ENCODE results near the gene FRMD3. TPM values are rescaled to one million over a fixed set of nuclear protein-coding genes. Genes with fewer than 3 reads are reported as not detected.

Gene FRMD3
- total and polyA plus RNA-seq, 8 donors, result 1.3 to 18.0 (median 4.1) TPM

- Histone ChIP-seq H3K4me3 (no peak overlapping the region), H3K9me3 (no peaks in the 10 kb centered on the region)
These were observed 117.7 kb downstream of the FRMD3 start for GRCh38 chr9:83420486-83420885.

GRCh38 chr9:83419961-83420360 lies 118.2 kb downstream of the FRMD3 start:
- intact Hi-C loops (cut with DNase I; ENCODE audit: low total_unique reads), result no loop called here
- 64 to 85% (median 76%) methylated on average over 4 of the region's 4 CpGs for whole genome bisulfite sequencing, 5 donors

More at GRCh38 chr9:83420486-83420885, 117.7 kb downstream of the FRMD3 start:
- DNase-seq, result no peak
- intact Hi-C loops (cut with DNase I; ENCODE audit: low total_unique reads), result no loop called here
- Histone ChIP-seq H3K36me3 (no peaks in the 10 kb centered on the region), H3K27me3 (no peaks in the 10 kb centered on the region), H3K27ac (no peak overlapping the region), H3K4me1 (peaks cover 0 to 15% (median 2%) of the 10 kb centered on the region in 4 donors)
- TF ChIP-seq POLR2A (IDR thresholded peaks at IDR 0.05), result no peak
- TF ChIP-seq EP300 (IDR thresholded peaks at IDR 0.05), result no peak
- no peak for TF ChIP-seq POLR2AphosphoS5 (IDR thresholded peaks at IDR 0.05)
- TF ChIP-seq CTCF (IDR thresholded peaks at IDR 0.05), result no peak
- WGBS, 5 donors, result 84 to 96% (median 88%) methylated on average over 3 of the region's 3 CpGs

GRCh38 chr9:83418283-83418682 lies 119.9 kb downstream of the FRMD3 start:
- TF ChIP-seq CTCF (IDR thresholded peaks at IDR 0.05), result no peak
- Histone ChIP-seq H3K9me3 (no peaks in the 10 kb centered on the region), H3K27ac (no peak overlapping the region), H3K36me3 (no peaks in the 10 kb centered on the region), H3K4me3 (no peak overlapping the region), H3K4me1 (no peaks in the 10 kb centered on the region), H3K27me3 (no peaks in the 10 kb centered on the region)
- no peak for DNase-seq
- WGBS, 5 donors, result 61 to 78% (median 65%) methylated on average over 1 of the region's 1 CpG
- intact Hi-C loops (cut with DNase I; ENCODE audit: low total_unique reads), result no loop called here

More at GRCh38 chr9:83419961-83420360, 118.2 kb downstream of the FRMD3 start:
- Histone ChIP-seq H3K36me3 (no peaks in the 10 kb centered on the region), H3K27ac (no peak overlapping the region), H3K4me3 (no peak overlapping the region), H3K4me1 (peaks cover 0 to 12% (median 2%) of the 10 kb centered on the region in 4 donors), H3K9me3 (no peaks in the 10 kb centered on the region), H3K27me3 (no peaks in the 10 kb centered on the region)
- TF ChIP-seq CTCF (IDR thresholded peaks at IDR 0.05) (no peak), POLR2A (IDR thresholded peaks at IDR 0.05) (no peak), EP300 (IDR thresholded peaks at IDR 0.05) (no peak), POLR2AphosphoS5 (IDR thresholded peaks at IDR 0.05) (no peak)
- DNase-seq, result no peak

GRCh38 chr9:83413367-83413766 lies 124.8 kb downstream of the FRMD3 start:
- Histone ChIP-seq H3K27ac (no peak overlapping the region), H3K4me1 (no peaks in the 10 kb centered on the region), H3K36me3 (no peaks in the 10 kb centered on the region), H3K27me3 (no peaks in the 10 kb centered on the region), H3K4me3 (no peak overlapping the region), H3K9me3 (no peaks in the 10 kb centered on the region)
- DNase-seq, result no peak
- intact Hi-C loops (cut with DNase I; ENCODE audit: low total_unique reads), result no loop called here
- 77 to 93% (median 92%) methylated on average over 4 of the region's 4 CpGs for WGBS, 5 donors
- no peak for TF ChIP-seq CTCF (IDR thresholded peaks at IDR 0.05)
- TF ChIP-seq POLR2A (IDR thresholded peaks at IDR 0.05), result no peak
- no peak for TF ChIP-seq POLR2AphosphoS5 (IDR thresholded peaks at IDR 0.05)
- no peak for TF ChIP-seq EP300 (IDR thresholded peaks at IDR 0.05)
